Spinal cord (tissue), 10 donors: ENCODE data around the gene SERPINE3. TPM values are rescaled to one million over a fixed set of nuclear protein-coding genes. Genes with fewer than 3 reads are reported as not detected.

ENCODE experiments used
- DNase-seq, 6 donors: peaks; one replicate each; pipeline versions ENCODE4 v3.0.0 to v3.0.0-alpha.2; 2013 to 2015; ENCODE audit warnings: low spot score in 6 of 6, low read depth in 4 of 6
- H3K27ac ChIP-seq: one replicate; pipeline ENCODE4 v1.5.1; 2013; ENCODE audit warnings: low read depth, low read length, control low read depth
- H3K27me3 ChIP-seq: one replicate; pipeline ENCODE4 v1.6.1; 2013; ENCODE audit warnings: low read length; ENCODE audit not compliant: control insufficient read depth, insufficient read depth
- H3K36me3 ChIP-seq: one replicate; pipeline ENCODE4 v1.6.1; 2013; ENCODE audit warnings: low read length; ENCODE audit not compliant: control insufficient read depth, insufficient read depth
- H3K4me1 ChIP-seq: one replicate; pipeline ENCODE4 v1.6.1; 2013; ENCODE audit warnings: low read length; ENCODE audit not compliant: control insufficient read depth, insufficient read depth
- H3K4me3 ChIP-seq: one replicate; pipeline ENCODE4 v1.5.1; 2013; ENCODE audit warnings: low read depth, low read length, control low read depth
- H3K9me3 ChIP-seq: one replicate; pipeline ENCODE4 v1.6.1; 2013; ENCODE audit warnings: low read length; ENCODE audit not compliant: control insufficient read depth, insufficient read depth
- WGBS: methylation state at CpG from one replicate; pipeline ENCODE4 v1.1.5; 2013; ENCODE audit warnings: missing lambda C conversion rate; ENCODE audit not compliant: insufficient coverage; 5-methylcytosine and 5-hydroxymethylcytosine counted together
- polyA plus RNA-seq, 2 donors: library from polyadenylated mRNA; unstranded; fragments of 120-200 nt; gene quantifications; one replicate each; pipeline ENCODE4 v1.2.1, GENCODE V29; 2013; ENCODE audit not compliant: insufficient read length in 2 of 2
- total RNA-seq, 2 donors: library from RNA; depleted of rRNA in 1 of 2; stranded (reverse); fragments of 120-200 nt in 1 of 2; fragments of >200 nt in 1 of 2; gene quantifications; one replicate each; pipeline versions ENCODE4 v1.2.3 to v1.2.4, GENCODE V29; 2013 to 2014
- donor health status: healthy.

Gene SERPINE3
- total and polyA plus RNA-seq, 4 donors, result 0.32 to 0.89 TPM; not detected in 2

GRCh38 chr13:51311957-51312520 lies 27.5 kb upstream of the SERPINE3 start:
- H3K27ac ChIP-seq, result no peak overlapping the region
- WGBS, result 87% methylated on average over 3 of the region's 5 CpGs

GRCh38 chr13:51313619-51314018 lies 25.9 kb upstream of the SERPINE3 start:
- DNase-seq, result no peak
- Histone ChIP-seq H3K4me1 (no peaks in the 10 kb centered on the region), H3K27ac (no peak overlapping the region), H3K9me3 (no peaks in the 10 kb centered on the region), H3K4me3 (no peak overlapping the region), H3K36me3 (no peaks in the 10 kb centered on the region), H3K27me3 (no peaks in the 10 kb centered on the region)
- no CpG with 5 or more reads among the region's 1 CpG for WGBS

More at GRCh38 chr13:51311957-51312520, 27.5 kb upstream of the SERPINE3 start:
- Histone ChIP-seq H3K4me1 (no peaks in the 10 kb centered on the region), H3K4me3 (no peak overlapping the region), H3K27me3 (no peaks in the 10 kb centered on the region), H3K36me3 (no peaks in the 10 kb centered on the region), H3K9me3 (no peaks in the 10 kb centered on the region)
- no peak for DNase-seq

- DNase-seq, result no peak
- Histone ChIP-seq H3K36me3 (no peaks in the 10 kb centered on the region), H3K27me3 (no peaks in the 10 kb centered on the region), H3K4me1 (no peaks in the 10 kb centered on the region), H3K4me3 (no peak overlapping the region), H3K27ac (no peak overlapping the region), H3K9me3 (no peaks in the 10 kb centered on the region)
- WGBS, result 89% methylated on average over 1 of the region's 1 CpG
These were observed 22.2 kb upstream of the SERPINE3 start for GRCh38 chr13:51317262-51317661.

- Histone ChIP-seq H3K4me1 (no peaks in the 10 kb centered on the region), H3K4me3 (no peak overlapping the region), H3K27me3 (no peaks in the 10 kb centered on the region), H3K9me3 (no peaks in the 10 kb centered on the region), H3K27ac (no peak overlapping the region), H3K36me3 (no peaks in the 10 kb centered on the region)
- no peak for DNase-seq
- 91% methylated on average over 1 of the region's 2 CpGs for WGBS
These were observed 21.5 kb upstream of the SERPINE3 start for GRCh38 chr13:51318015-51318414.

GRCh38 chr13:51318876-51319275 lies 20.6 kb upstream of the SERPINE3 start:
- Histone ChIP-seq H3K4me3 (no peak overlapping the region), H3K27ac (no peak overlapping the region), H3K4me1 (no peaks in the 10 kb centered on the region), H3K27me3 (no peaks in the 10 kb centered on the region), H3K9me3 (no peaks in the 10 kb centered on the region), H3K36me3 (no peaks in the 10 kb centered on the region)
- DNase-seq, result no peak
- WGBS, result 96% methylated on average over 3 of the region's 3 CpGs

GRCh38 chr13:51321836-51322235 lies 17.7 kb upstream of the SERPINE3 start:
- H3K27ac ChIP-seq, result no peak overlapping the region

GRCh38 chr13:51322826-51323225 lies 16.7 kb upstream of the SERPINE3 start:
- no peaks in the 10 kb centered on the region for H3K27me3 ChIP-seq
- H3K27ac ChIP-seq, result no peak overlapping the region
- H3K9me3 ChIP-seq, result no peaks in the 10 kb centered on the region
- 89% methylated on average over 3 of the region's 3 CpGs for WGBS
- DNase-seq, result no peak
- peaks cover 8% of the 10 kb centered on the region for H3K4me1 ChIP-seq
- H3K36me3 ChIP-seq, result no peaks in the 10 kb centered on the region
- H3K4me3 ChIP-seq, result no peak overlapping the region

More at GRCh38 chr13:51321836-51322235, 17.7 kb upstream of the SERPINE3 start:
- WGBS, result no CpG with 5 or more reads among the region's 2 CpGs
- no peaks in the 10 kb centered on the region for H3K36me3 ChIP-seq
- H3K9me3 ChIP-seq, result no peaks in the 10 kb centered on the region
- H3K27me3 ChIP-seq, result no peaks in the 10 kb centered on the region
- peak in 1 of 6 donors; percentile 74 for DNase-seq
- H3K4me3 ChIP-seq, result no peak overlapping the region
- peaks cover 8% of the 10 kb centered on the region for H3K4me1 ChIP-seq

GRCh38 chr13:51323824-51324511 lies 15.5 kb upstream of the SERPINE3 start:
- Histone ChIP-seq H3K9me3 (no peaks in the 10 kb centered on the region), H3K27ac (no peak overlapping the region), H3K36me3 (no peaks in the 10 kb centered on the region), H3K27me3 (no peaks in the 10 kb centered on the region), H3K4me3 (no peak overlapping the region), H3K4me1 (peaks cover 8% of the 10 kb centered on the region)
- no peak for DNase-seq
- WGBS, result 89% methylated on average over 2 of the region's 5 CpGs

- no peak overlapping the region for H3K4me3 ChIP-seq
- WGBS, result 38% methylated on average over 12 of the region's 14 CpGs
- peaks cover 8% of the 10 kb centered on the region for H3K4me1 ChIP-seq
- H3K27me3 ChIP-seq, result no peaks in the 10 kb centered on the region
- no peak overlapping the region for H3K27ac ChIP-seq
- H3K36me3 ChIP-seq, result no peaks in the 10 kb centered on the region
- peak in 2 of 6 donors; percentile 41 to 54 for DNase-seq
- H3K9me3 ChIP-seq, result no peaks in the 10 kb centered on the region
These were observed 14.6 kb upstream of the SERPINE3 start for GRCh38 chr13:51324714-51325420.
